Measurements from ENCODE around the gene DISC1.

DNA sequence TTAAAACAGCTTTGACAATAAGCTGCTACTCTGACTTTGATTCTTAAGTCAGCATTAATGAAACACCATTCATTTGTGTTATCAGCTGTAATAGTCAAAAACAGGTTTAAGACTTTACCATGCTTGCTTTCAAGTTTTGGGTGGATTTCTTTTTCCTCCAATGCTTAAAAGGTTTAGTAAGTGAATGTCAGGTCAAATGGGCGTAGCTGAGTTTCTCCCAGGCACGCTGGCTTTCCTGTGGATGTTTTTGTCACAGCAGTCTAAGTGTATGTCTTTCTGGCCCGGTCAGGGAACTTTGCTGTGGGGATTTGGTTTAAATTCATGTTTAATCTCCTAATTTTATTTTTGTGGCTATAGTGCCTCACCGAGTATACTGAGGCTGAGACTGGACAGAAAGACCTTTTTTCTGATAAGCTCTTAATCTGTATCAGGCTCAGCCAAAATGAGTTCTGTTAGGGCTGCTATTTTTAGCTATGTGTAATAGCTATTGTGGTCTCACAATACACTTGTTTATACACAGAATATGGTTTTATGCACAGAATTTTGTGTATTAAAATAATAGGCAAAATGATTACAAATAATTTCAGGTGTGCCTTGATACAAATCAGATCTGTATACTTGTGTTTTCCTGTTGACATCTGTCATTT, 292.8 kb downstream of the DISC1 start:
- TF ChIP-seq POLR2A (IDR thresholded peaks at IDR 0.05; ENCODE audit: low read depth, low read length), result no peak
- TF ChIP-seq POLR2AphosphoS5 (IDR thresholded peaks at IDR 0.05; ENCODE audit: low read depth, low read length), result no peak
- no peak for TF ChIP-seq TAF1 (IDR thresholded peaks at IDR 0.05; ENCODE audit: low read depth, low read length)
- no peak for TF ChIP-seq POU2F2 (IDR thresholded peaks at IDR 0.05; ENCODE audit: low read depth, low read length)
- no peak for TF ChIP-seq PAX5 (IDR thresholded peaks at IDR 0.05; ENCODE audit: insufficient read depth, low read length, severe bottlenecking)
- TF ChIP-seq SPI1 (IDR thresholded peaks at IDR 0.05; ENCODE audit: low read depth, low read length), result no peak

Data from GM12891 (cell line).